HCT116 (cell line): ENCODE measurements around the gene NDUFA7. TPM values are rescaled to one million over a fixed set of nuclear protein-coding genes. Genes with fewer than 3 reads are reported as not detected.

Experiments
- ATAC-seq: fragments of 200-7000 bp; cut with Tn5 transposase; 2 replicates; pipeline ENCODE4 v1.9.1; 2020; ENCODE audit warnings: mild to moderate bottlenecking, moderate library complexity
- BruUV-seq: library from RNA; stranded (reverse); fragments of 400-500 nt; replicated peaks from 2 replicates; lab custom pipeline; 2021; lab: Mats Ljungman, UMichigan
- CTCF ChIA-PET: fragments of 300-600 bp; sonication (Branson Sonifier 250); formaldehyde crosslinking; loops from one replicate; lab custom pipeline; 2021; ENCODE audit warnings: antibody characterized with exemption; lab: Charles Lee
- POLR2A ChIA-PET: fragments of 300-600, 350-600 bp; sonication (Branson Sonifier 250); formaldehyde crosslinking; loops from one replicate; lab custom pipeline; 2021; ENCODE audit warnings: antibody characterized with exemption; lab: Charles Lee
- RAD21 ChIA-PET, 2 experiments: fragments of 300-600 bp; sonication (Branson Sonifier 250); formaldehyde crosslinking; loops; one replicate each; lab custom pipeline; 2023; ENCODE audit warnings: low total read pairs in 2 of 2; ENCODE audit not compliant: uncharacterized antibody in 2 of 2, unreplicated experiment in 2 of 2, low non-redundant PET in 1 of 2; lab: Charles Lee
- DNase-seq: peaks from one replicate; pipeline ENCODE4 v3.0.0-alpha.2; 2010; ENCODE audit warnings: low read depth, low spot score
- H2AFZ ChIP-seq: fragments of 200-600 bp; shearing (Covaris generic), sonication (generic); 2 replicates; pipeline ENCODE4 v1.6.1; 2017; ENCODE audit warnings: low read depth, mixed run types, mixed read lengths, antibody characterized with exemption, low read length; ENCODE audit not compliant: poor library complexity, severe bottlenecking
- H3K27ac ChIP-seq: 2 replicates; pipeline ENCODE4 v1.5.1; 2012; ENCODE audit warnings: low read depth, low read length
- H3K27me3 ChIP-seq: fragments of 200-600 bp; sonication (generic); 2 replicates; pipeline ENCODE4 v1.6.1; 2016; ENCODE audit warnings: mixed run types, low read length, mixed read lengths; ENCODE audit not compliant: insufficient read depth
- H3K36me3 ChIP-seq, 2 experiments: fragments of 200-500 bp in 1 of 2; fragments of 200-600 bp in 1 of 2; sonication (Bioruptor generic) in 1 of 2; sonication (generic) in 1 of 2; 2 replicates each; pipeline versions ENCODE4 v1.5.1 to v1.6.1; 2014 to 2016; ENCODE audit warnings: low read length in 2 of 2, inconsistent platforms in 1 of 2, mixed read lengths in 1 of 2, mixed run types in 1 of 2; ENCODE audit not compliant: insufficient read depth in 2 of 2, control insufficient read depth in 1 of 2
- H3K4me1 ChIP-seq, 2 experiments: fragments of 200-600 bp in 1 of 2; sonication (generic) in 1 of 2; 2 replicates each; pipeline versions ENCODE4 v1.5.1 to v1.6.1; 2012 to 2017; ENCODE audit warnings: low read length in 2 of 2, inconsistent platforms in 1 of 2, mild to moderate bottlenecking in 1 of 2, mixed read lengths in 1 of 2, mixed run types in 1 of 2, moderate library complexity in 1 of 2; ENCODE audit not compliant: insufficient read depth in 2 of 2, control insufficient read depth in 1 of 2
- H3K4me2 ChIP-seq: fragments of 200-600 bp; sonication (generic); 2 replicates; pipeline ENCODE4 v1.6.1; 2017; ENCODE audit warnings: mixed run types, low read length, mixed read lengths
- H3K4me3 ChIP-seq, 2 experiments: fragments of 200-600 bp in 1 of 2; sonication (generic) in 1 of 2; replicated peaks in 1 of 2; 2 replicates each; pipeline ENCODE4 v1.5.1; 2011 to 2016; ENCODE audit warnings: low read length in 2 of 2, control low read depth in 1 of 2, low read depth in 1 of 2, mild to moderate bottlenecking in 1 of 2, mixed read lengths in 1 of 2, mixed run types in 1 of 2
- H3K79me2 ChIP-seq: fragments of 200-600 bp; sonication (generic); 2 replicates; pipeline ENCODE4 v1.6.1; 2017; ENCODE audit warnings: mild to moderate bottlenecking, mixed run types, low read length, moderate library complexity, mixed read lengths; ENCODE audit not compliant: insufficient read depth
- H3K9ac ChIP-seq: fragments of 200-600 bp; sonication (generic); 2 replicates; pipeline ENCODE4 v1.6.1; 2016; ENCODE audit warnings: low read length, mixed read lengths
- H3K9me2 ChIP-seq: fragments of 200-600 bp; sonication (generic), shearing (Covaris generic); 2 replicates; pipeline ENCODE4 v1.6.1; 2017; ENCODE audit warnings: mixed run types, mild to moderate bottlenecking, moderate library complexity; ENCODE audit not compliant: insufficient read depth
- H3K9me3 ChIP-seq, 2 experiments: fragments of 200-500 bp in 1 of 2; fragments of 200-600 bp in 1 of 2; sonication (Bioruptor generic) in 1 of 2; sonication (generic) in 1 of 2; 2 replicates each; pipeline ENCODE4 v1.6.1; 2014 to 2017; ENCODE audit warnings: low read length in 2 of 2, mixed read lengths in 2 of 2, inconsistent platforms in 1 of 2, low read depth in 1 of 2, mild to moderate bottlenecking in 1 of 2, mixed run types in 1 of 2, moderate library complexity in 1 of 2; ENCODE audit not compliant: control insufficient read depth in 1 of 2, insufficient read depth in 1 of 2
- H4K20me1 ChIP-seq: fragments of 200-600 bp; sonication (generic), shearing (Covaris generic); 2 replicates; pipeline ENCODE4 v1.6.1; 2017; ENCODE audit warnings: mixed run types, mild to moderate bottlenecking, moderate library complexity; ENCODE audit not compliant: insufficient read depth
- EZH2 ChIP-seq: fragments of 200-600 bp; sonication (generic); IDR thresholded peaks from 2 replicates; pipeline ENCODE4 v1.6.1; 2017; ENCODE audit warnings: antibody characterized with exemption, mixed run types
- EZH2phosphoT487 ChIP-seq: fragments of 200-600 bp; IDR thresholded peaks from 2 replicates; pipeline ENCODE4 v1.6.1; 2018; ENCODE audit warnings: antibody characterized with exemption, borderline replicate concordance
- FOSL1 ChIP-seq: IDR thresholded peaks from 2 replicates; pipeline ENCODE4 v1.6.1; 2012; ENCODE audit warnings: low read depth
- JUND ChIP-seq: IDR thresholded peaks from 2 replicates; pipeline ENCODE4 v1.6.1; 2012
- POLR2A ChIP-seq: IDR thresholded peaks from 2 replicates; pipeline ENCODE4 v1.7.0; 2011; ENCODE audit warnings: borderline replicate concordance; ENCODE audit not compliant: insufficient read depth, insufficient read length; ENCODE audit errors: extremely low read depth
- POLR2AphosphoS5 ChIP-seq: IDR thresholded peaks from 2 replicates; pipeline ENCODE4 v1.6.1; 2011; ENCODE audit warnings: mild to moderate bottlenecking, low read depth, low read length, moderate library complexity
- SRF ChIP-seq: IDR thresholded peaks from 2 replicates; pipeline ENCODE4 v1.6.1; 2012; ENCODE audit warnings: low read depth
- intact Hi-C: fragments of 100-400 bp; cut with micrococcal nuclease; formaldehyde crosslinking; loops from 2 replicates; pipeline ENCODE4 v1.10.0; 2022
- total RNA-seq: library from RNA; stranded (reverse); gene quantifications from one replicate; pipeline ENCODE4 v1.2.1, GENCODE V29; 2021; ENCODE audit not compliant: unreplicated experiment
- TF ChIP-seq, protein P1 (sequence below): IDR thresholded peaks from 2 replicates; pipeline ENCODE4 v1.6.1; 2012

NDUFA7 gene
- total RNA-seq, 1 experiment from 2014 or later = 86.9 TPM

DNA sequence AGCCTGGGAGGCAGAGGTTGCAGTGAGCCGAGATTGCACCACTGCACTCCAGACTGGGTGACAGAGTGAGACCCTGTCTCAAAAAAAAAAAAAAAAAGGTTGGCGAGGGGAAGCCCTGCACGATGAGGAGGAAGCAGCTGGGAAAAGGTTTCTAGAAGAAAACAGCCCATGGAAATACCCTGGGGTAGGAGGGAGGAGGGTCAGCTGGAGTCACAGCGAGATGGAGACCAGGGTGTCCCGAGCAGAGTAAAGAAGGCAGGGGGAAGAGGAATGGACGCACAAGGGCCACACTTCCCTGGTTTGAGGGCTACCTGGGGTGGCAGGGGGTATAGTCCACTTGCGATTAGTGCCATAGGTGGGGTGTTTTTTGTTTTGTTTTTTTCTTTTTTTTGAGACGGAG is 15.5 kb upstream of the NDUFA7 start:
- DNase-seq (no peak), ATAC-seq (no peak)
- peak overlapping the region in 1 of 2 experiments; percentile 82; a peak in 3 of 4 replicates for H3K4me3 ChIP-seq
- peak overlapping the region; percentile 100 for H3K27ac ChIP-seq
- no peaks in the 10 kb centered on the region for H3K27me3 ChIP-seq
- POLR2A ChIA-PET = interaction anchor here (0.7 to 4.5 kb wide), 3 partner anchors 14 to 238 kb away, joined by 4 to 37 read pairs (median 6); partner anchors contain the start of genes NDUFA7, RPS28 and ZNF414
- no peaks in the 10 kb centered on the region for H4K20me1 ChIP-seq
- peak overlapping the region; percentile 90 for H3K9ac ChIP-seq
- H2AFZ ChIP-seq = no peak overlapping the region
- H3K4me1 ChIP-seq = peaks cover 18 to 31% of the 10 kb centered on the region in 2 experiments
- TF ChIP-seq POLR2A (no peak), EZH2 (no peak), EZH2phosphoT487 (no peak)
- TF ChIP-seq, protein P1, sequence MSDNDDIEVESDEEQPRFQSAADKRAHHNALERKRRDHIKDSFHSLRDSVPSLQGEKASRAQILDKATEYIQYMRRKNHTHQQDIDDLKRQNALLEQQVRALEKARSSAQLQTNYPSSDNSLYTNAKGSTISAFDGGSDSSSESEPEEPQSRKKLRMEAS = no peak
- CTCF ChIA-PET = interaction anchor here (1.3 to 3.5 kb wide), 4 partner anchors 11 to 393 kb away, joined by 3 to 21 read pairs (median 3); partner anchors contain the start of gene TIMM44
- no TSS peak for BruUV-seq
- H3K79me2 ChIP-seq = peaks cover 15% of the 10 kb centered on the region
- RAD21 ChIA-PET = no interaction called here
- no peaks in the 10 kb centered on the region for H3K9me2 ChIP-seq
- H3K9me3 ChIP-seq = no peaks in the 10 kb centered on the region
- H3K36me3 ChIP-seq = no peaks in the 10 kb centered on the region
- H3K4me2 ChIP-seq = peak overlapping the region; percentile 97
- intact Hi-C loops = loop anchor here (10.0 kb wide), 1 partner anchor 182 kb away; no protein-coding TSS in a partner anchor

DNA sequence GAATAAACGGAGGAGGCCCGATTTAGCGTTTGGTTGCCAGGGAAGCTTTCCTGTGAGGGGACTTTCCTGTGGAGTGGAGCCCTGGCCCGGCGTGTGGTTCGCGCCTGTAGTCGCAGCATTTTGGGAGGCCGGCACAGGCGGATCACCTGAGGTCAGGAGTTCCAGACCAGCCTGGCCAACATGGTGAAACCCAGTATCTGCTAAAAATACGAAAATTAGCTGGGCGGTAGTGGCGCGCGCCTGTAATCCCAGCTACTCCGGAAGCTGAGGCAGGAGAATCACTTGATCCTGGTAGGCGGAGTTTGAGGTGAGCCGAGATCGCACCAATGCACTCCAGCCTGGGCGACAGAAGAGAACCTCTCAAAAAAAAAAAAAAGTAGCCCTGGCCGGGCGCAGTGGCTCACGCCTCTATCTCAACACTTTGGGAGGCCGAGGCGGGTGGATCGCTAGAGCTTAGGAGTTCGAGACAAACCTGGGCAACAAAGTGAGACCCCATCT is 14.9 kb upstream of the NDUFA7 start:
- Histone ChIP-seq H3K4me1 (peaks cover 18 to 31% of the 10 kb centered on the region in 2 experiments), H3K9me3 (no peaks in the 10 kb centered on the region), H2AFZ (peak overlapping the region; percentile 32), H3K36me3 (no peaks in the 10 kb centered on the region), H3K9ac (peak overlapping the region; percentile 90), H3K9me2 (no peaks in the 10 kb centered on the region), H3K27ac (peak overlapping the region; percentile 100), H3K4me2 (peak overlapping the region; percentile 97), H3K79me2 (peaks cover 15% of the 10 kb centered on the region), H3K4me3 (peak overlapping the region; percentile 40 to 82), H4K20me1 (no peaks in the 10 kb centered on the region), H3K27me3 (no peaks in the 10 kb centered on the region)
- no peak for TF ChIP-seq FOSL1
- no peak for TF ChIP-seq EZH2
- no peak for TF ChIP-seq JUND
- TF ChIP-seq EZH2phosphoT487 = no peak
- no peak for TF ChIP-seq SRF
- TF ChIP-seq POLR2AphosphoS5 = peak; percentile 49; the same call in 1 of the 2 replicates
- ChIA-PET CTCF (interaction anchor here (0.9 to 3.5 kb wide), 10 partner anchors 8 to 392 kb away, joined by 3 to 21 read pairs (median 4); partner anchors contain the start of gene TIMM44), RAD21 (interaction anchor here in 1 of 2 experiments (0.6 kb wide), 1 partner anchor 245 kb away, joined by 3 read pairs; no protein-coding TSS in a partner anchor), POLR2A (interaction anchor here (0.7 to 4.5 kb wide), 3 partner anchors 14 to 239 kb away, joined by 4 to 37 read pairs (median 6); partner anchors contain the start of genes NDUFA7, RPS28 and ZNF414)
- intact Hi-C loops = loop anchor here (10.0 kb wide), 1 partner anchor 181 kb away; no protein-coding TSS in a partner anchor
- BruUV-seq = no TSS peak
- ATAC-seq = peak; percentile 42
- no peak for DNase-seq
